ENCODE measurements around the gene CALY. TPM values are rescaled to one million over a fixed set of nuclear protein-coding genes. Genes with fewer than 3 reads are reported as not detected.
A peak's percentile ranks its signal among the peaks of the same experiment; 100 is the strongest.

CALY gene
- total RNA-seq, 1 donor from 2014 or later = not detected

DNA sequence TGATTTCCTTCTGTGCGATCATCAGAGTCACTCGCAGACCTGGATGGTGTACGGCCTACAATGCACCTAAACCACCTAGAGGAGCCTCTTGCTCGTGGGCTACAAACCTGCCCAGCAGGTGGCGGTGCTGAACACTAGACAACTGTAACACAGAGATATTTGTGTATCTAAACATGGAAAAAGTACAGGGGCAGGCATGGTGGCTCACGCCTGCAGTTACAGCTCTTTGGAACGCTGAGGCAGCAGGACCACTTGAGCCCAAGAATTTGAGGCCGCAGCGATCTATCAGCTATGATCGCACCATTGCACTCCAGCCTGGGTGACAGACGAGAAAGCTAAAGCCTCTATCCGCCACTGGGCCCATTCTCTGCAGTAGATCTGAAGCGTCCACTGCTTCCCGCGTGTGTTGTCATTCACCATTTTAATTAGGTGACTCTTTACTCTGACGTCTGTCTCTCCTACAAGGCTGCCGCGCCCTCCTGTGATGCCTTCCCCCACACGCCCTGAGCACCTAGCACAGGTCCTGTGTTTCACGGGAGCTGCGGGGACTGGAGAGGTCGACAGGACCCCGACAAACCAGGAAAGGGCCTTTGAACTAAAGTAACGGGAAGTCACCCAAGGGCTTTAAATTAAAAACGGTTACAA, 28.8 kb downstream of the CALY start:
- TF ChIP-seq, protein P1, sequence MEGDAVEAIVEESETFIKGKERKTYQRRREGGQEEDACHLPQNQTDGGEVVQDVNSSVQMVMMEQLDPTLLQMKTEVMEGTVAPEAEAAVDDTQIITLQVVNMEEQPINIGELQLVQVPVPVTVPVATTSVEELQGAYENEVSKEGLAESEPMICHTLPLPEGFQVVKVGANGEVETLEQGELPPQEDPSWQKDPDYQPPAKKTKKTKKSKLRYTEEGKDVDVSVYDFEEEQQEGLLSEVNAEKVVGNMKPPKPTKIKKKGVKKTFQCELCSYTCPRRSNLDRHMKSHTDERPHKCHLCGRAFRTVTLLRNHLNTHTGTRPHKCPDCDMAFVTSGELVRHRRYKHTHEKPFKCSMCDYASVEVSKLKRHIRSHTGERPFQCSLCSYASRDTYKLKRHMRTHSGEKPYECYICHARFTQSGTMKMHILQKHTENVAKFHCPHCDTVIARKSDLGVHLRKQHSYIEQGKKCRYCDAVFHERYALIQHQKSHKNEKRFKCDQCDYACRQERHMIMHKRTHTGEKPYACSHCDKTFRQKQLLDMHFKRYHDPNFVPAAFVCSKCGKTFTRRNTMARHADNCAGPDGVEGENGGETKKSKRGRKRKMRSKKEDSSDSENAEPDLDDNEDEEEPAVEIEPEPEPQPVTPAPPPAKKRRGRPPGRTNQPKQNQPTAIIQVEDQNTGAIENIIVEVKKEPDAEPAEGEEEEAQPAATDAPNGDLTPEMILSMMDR (IDR thresholded peaks at IDR 0.05) = peak; percentile 37
- Mint-ChIP-seq H3K4me1 (peaks cover 33% of the 10 kb centered on the region), H3K4me3 (peak overlapping the region; percentile 94), H3K27me3 (no peaks in the 10 kb centered on the region), H3K27ac (peak overlapping the region; percentile 96), H3K36me3 (ENCODE audit: low read depth) (peaks cover 44% of the 10 kb centered on the region), H3K9me3 (no peaks in the 10 kb centered on the region)
- intact Hi-C loops (cut with micrococcal nuclease) = loop anchor here (1.0 to 5.0 kb wide), 4 partner anchors 33 to 1001 kb away; partner anchors contain the start of genes STK32C and VENTX
- CTCF ChIA-PET = interaction anchor here (0.6 to 2.2 kb wide), 10 partner anchors 12 to 165 kb away, joined by 3 to 7 read pairs (median 4); partner anchors contain the start of gene ADAM8
- peak; percentile 65 for DNase-seq
- POLR2A ChIA-PET = interaction anchor here (0.7 to 1.7 kb wide), 4 partner anchors 19 to 47 kb away, joined by 3 to 13 read pairs (median 4); partner anchors contain the start of gene ADAM8
- ATAC-seq (ENCODE audit: low read depth) = peak; percentile 26

DNA sequence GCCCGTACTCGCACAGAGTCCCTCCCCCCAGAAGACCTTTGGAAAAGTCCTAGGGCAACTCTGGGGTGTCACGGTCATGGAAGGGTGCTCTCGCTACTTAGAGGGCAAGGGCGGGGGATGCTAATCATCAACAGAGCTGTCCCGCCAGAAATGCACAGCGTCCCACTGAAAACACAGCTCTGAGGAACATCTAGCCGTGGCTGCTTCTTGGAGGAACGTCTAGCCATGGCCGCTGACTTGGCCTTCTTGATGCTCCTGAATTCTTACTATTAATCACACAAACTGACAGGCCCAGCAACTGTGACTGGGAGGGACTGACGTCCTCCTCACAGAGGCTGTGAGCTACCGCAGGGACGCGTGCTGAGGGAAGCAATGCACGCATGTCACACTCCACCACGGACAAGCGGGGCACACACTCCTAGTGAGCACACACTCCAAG, 29.7 kb downstream of the CALY start:
- ChIA-PET POLR2A (interaction anchor here (1.0 to 1.7 kb wide), 2 partner anchors 31 to 46 kb away, joined by 3 to 13 read pairs; partner anchors contain the start of gene ADAM8), CTCF (interaction anchor here (0.6 to 2.2 kb wide), 10 partner anchors 16 to 164 kb away, joined by 3 to 7 read pairs (median 4); partner anchors contain the start of gene ADAM8)
- Mint-ChIP-seq H3K27me3 (no peaks in the 10 kb centered on the region), H3K36me3 (ENCODE audit: low read depth) (peaks cover 41% of the 10 kb centered on the region), H3K4me1 (peaks cover 35% of the 10 kb centered on the region), H3K9me3 (no peaks in the 10 kb centered on the region), H3K27ac (no peak overlapping the region), H3K4me3 (peak overlapping the region; percentile 94)
- ATAC-seq (ENCODE audit: low read depth) (no peak), DNase-seq (no peak)
- intact Hi-C loops (cut with micrococcal nuclease) = loop anchor here (2.0 to 5.0 kb wide), 2 partner anchors 70 to 1000 kb away; partner anchors contain the start of genes STK32C and VENTX
- TF ChIP-seq, protein P1 (IDR thresholded peaks at IDR 0.05) = no peak

DNA sequence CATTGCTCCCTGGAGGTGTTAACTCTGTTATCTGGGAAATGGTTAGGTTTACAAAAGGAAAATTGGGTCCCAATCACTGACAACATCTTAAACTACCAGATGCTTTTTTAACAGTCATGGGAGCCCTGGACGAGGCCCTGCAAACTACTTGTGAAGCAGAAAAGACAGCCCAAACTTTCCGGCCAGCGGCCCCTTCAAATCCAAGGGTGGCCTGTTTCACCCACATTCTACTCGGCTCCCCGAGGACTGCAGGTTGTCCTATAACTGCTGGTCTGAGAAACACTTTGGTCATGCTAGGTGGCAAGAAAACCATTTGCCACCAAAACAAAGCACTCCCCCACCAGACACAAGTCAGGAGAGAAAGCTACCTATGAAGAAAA, 30.6 kb downstream of the CALY start:
- intact Hi-C loops (cut with micrococcal nuclease) = loop anchor here (2.0 to 5.0 kb wide), 2 partner anchors 69 to 999 kb away; partner anchors contain the start of genes STK32C and VENTX
- TF ChIP-seq, protein P1 (IDR thresholded peaks at IDR 0.05) = no peak
- H3K4me3 Mint-ChIP-seq = peak overlapping the region; percentile 35
- H3K36me3 Mint-ChIP-seq (ENCODE audit: low read depth) = peaks cover 32% of the 10 kb centered on the region
- peaks cover 35% of the 10 kb centered on the region for H3K4me1 Mint-ChIP-seq
- peak overlapping the region; percentile 76 for H3K27ac Mint-ChIP-seq
- no peak for DNase-seq
- ChIA-PET POLR2A (interaction anchor here (1.0 kb wide), 1 partner anchor 31 kb away, joined by 4 read pairs; no protein-coding TSS in a partner anchor), CTCF (interaction anchor here (1.4 to 1.5 kb wide), 2 partner anchors 30 to 31 kb away, joined by 3 read pairs; partner anchors contain the start of gene ADAM8)
- H3K27me3 Mint-ChIP-seq = no peaks in the 10 kb centered on the region
- no peak for ATAC-seq (ENCODE audit: low read depth)
- no peaks in the 10 kb centered on the region for H3K9me3 Mint-ChIP-seq

DNA sequence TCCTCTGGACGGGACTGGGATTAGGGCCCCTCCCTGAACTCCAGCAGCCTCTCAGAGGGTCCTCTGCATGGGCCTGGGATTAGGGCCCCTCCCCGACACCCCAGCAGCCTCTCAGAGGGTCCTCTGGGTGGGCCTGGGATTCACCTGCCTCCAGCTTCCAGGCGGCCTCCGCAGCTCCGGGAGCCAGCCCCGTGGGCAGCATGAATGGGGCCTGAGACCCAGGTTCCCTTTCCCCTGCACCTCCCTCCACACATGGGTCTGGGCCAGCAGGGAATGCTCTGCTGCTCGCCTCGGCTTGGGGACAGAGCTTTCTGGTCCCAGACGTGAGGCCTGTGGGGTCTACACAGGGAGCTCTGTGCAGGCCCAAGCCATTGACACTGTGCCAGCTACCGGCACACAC, 33.5 kb downstream of the CALY start:
- no peak overlapping the region for H3K27ac Mint-ChIP-seq
- ChIA-PET POLR2A (no interaction called here), CTCF (no interaction called here)
- TF ChIP-seq, protein P1 (IDR thresholded peaks at IDR 0.05) = no peak
- peaks cover 49% of the 10 kb centered on the region for H3K36me3 Mint-ChIP-seq (ENCODE audit: low read depth)
- DNase-seq = no peak
- ATAC-seq (ENCODE audit: low read depth) = no peak
- no peak overlapping the region for H3K4me3 Mint-ChIP-seq
- H3K9me3 Mint-ChIP-seq = no peaks in the 10 kb centered on the region
- intact Hi-C loops (cut with micrococcal nuclease) = no loop called here
- peaks cover 35% of the 10 kb centered on the region for H3K4me1 Mint-ChIP-seq
- H3K27me3 Mint-ChIP-seq = no peaks in the 10 kb centered on the region

DNA sequence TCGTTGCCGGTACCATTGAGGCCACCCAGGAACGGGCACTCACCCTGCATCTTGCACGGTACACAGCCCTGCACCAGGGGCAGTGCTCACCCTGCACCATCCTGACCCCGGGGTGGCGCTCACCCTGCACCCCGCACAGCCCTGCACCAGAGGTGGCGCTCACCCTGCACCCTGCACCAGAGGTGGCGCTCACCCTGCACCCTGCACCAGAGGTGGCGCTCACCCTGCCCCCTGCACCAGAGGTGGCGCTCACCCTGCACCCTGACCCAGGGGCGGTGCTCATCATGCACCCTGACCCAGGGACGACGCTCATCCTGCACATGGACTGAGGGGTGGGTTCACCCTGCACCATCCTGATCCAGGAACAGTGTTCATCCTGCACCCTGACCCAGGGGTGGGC, 34.5 kb downstream of the CALY start:
- no peak overlapping the region for H3K4me3 Mint-ChIP-seq
- ATAC-seq (ENCODE audit: low read depth) = no peak
- CTCF ChIA-PET = no interaction called here

More for the DNA sequence above, 34.5 kb downstream of the CALY start:
- TF ChIP-seq, protein P1 (IDR thresholded peaks at IDR 0.05) = no peak
- Mint-ChIP-seq H3K9me3 (no peaks in the 10 kb centered on the region), H3K27me3 (no peaks in the 10 kb centered on the region), H3K36me3 (ENCODE audit: low read depth) (peaks cover 53% of the 10 kb centered on the region), H3K27ac (no peak overlapping the region), H3K4me1 (peaks cover 27% of the 10 kb centered on the region)
- no peak for DNase-seq
- POLR2A ChIA-PET = interaction anchor here (0.6 kb wide), 1 partner anchor 34 kb away, joined by 4 read pairs; the partner anchor contains the start of gene CALY
- intact Hi-C loops (cut with micrococcal nuclease) = no loop called here
